ENCODE results near the gene AKAP4.

Gene AKAP4

GRCh38 chrX:50188859-50189600, 11.8 kb downstream of the AKAP4 start:
- DNase-seq (ENCODE audit: low read depth): no peak
- no peak overlapping the region for H3K4me3 ChIP-seq (ENCODE audit: low read length)
- no peak for TF ChIP-seq CTCF (conservative IDR thresholded peaks at IDR 0.05; ENCODE audit: low read depth, low read length)

- no peak for DNase-seq (ENCODE audit: low read depth)
- no peak overlapping the region for H3K4me3 ChIP-seq (ENCODE audit: low read length)
- no peak for TF ChIP-seq CTCF (conservative IDR thresholded peaks at IDR 0.05; ENCODE audit: low read depth, low read length)
These were observed 16.9 kb downstream of the AKAP4 start for GRCh38 chrX:50183891-50184290.

- no peak for TF ChIP-seq CTCF (conservative IDR thresholded peaks at IDR 0.05; ENCODE audit: low read depth, low read length)
- DNase-seq (ENCODE audit: low read depth): no peak
- H3K4me3 ChIP-seq (ENCODE audit: low read length): peak overlapping the region; percentile 12
These were observed 20.5 kb downstream of the AKAP4 start for GRCh38 chrX:50180073-50180940.

GRCh38 chrX:50169717-50170116, 31.1 kb downstream of the AKAP4 start:
- no peak for DNase-seq (ENCODE audit: low read depth)
- no peak overlapping the region for H3K4me3 ChIP-seq (ENCODE audit: low read length)
- TF ChIP-seq CTCF (conservative IDR thresholded peaks at IDR 0.05; ENCODE audit: low read depth, low read length): no peak

GRCh38 chrX:50168241-50168687, 32.5 kb downstream of the AKAP4 start:
- H3K4me3 ChIP-seq (ENCODE audit: low read length): no peak overlapping the region
- no peak for DNase-seq (ENCODE audit: low read depth)
- TF ChIP-seq CTCF (conservative IDR thresholded peaks at IDR 0.05; ENCODE audit: low read depth, low read length): no peak

- no peak for TF ChIP-seq CTCF (conservative IDR thresholded peaks at IDR 0.05; ENCODE audit: low read depth, low read length)
- DNase-seq (ENCODE audit: low read depth): no peak
- H3K4me3 ChIP-seq (ENCODE audit: low read length): no peak overlapping the region
These were observed 33.4 kb downstream of the AKAP4 start for GRCh38 chrX:50167366-50167765.
